AG04450 (cell line): ENCODE measurements around the gene PRR36. TPM values are rescaled to one million over a fixed set of nuclear protein-coding genes. Genes with fewer than 3 reads are reported as not detected.

Source experiments
- CTCF ChIA-PET: fragments of 300-600, 350-600 bp; formaldehyde crosslinking; extraction: SDS; loops from one replicate; lab custom pipeline; 2022; ENCODE audit warnings: antibody characterized with exemption, inconsistent platforms; lab: Charles Lee
- POLR2A ChIA-PET: fragments of 350-600 bp; formaldehyde crosslinking; extraction: SDS; loops from one replicate; lab custom pipeline; 2021; ENCODE audit warnings: antibody characterized with exemption, inconsistent platforms; lab: Yijun Ruan, JAX
- DNase-seq: peaks from one replicate; pipeline ENCODE4 v3.0.0-alpha.2; 2011; ENCODE audit warnings: low read depth, low spot score
- H3K27ac ChIP-seq: one replicate; pipeline ENCODE4 v1.5.1; 2012; ENCODE audit warnings: low read depth, low read length, control low read depth
- H3K27me3 ChIP-seq: one replicate; pipeline ENCODE4 v1.6.0; 2012; ENCODE audit warnings: low read length; ENCODE audit not compliant: control insufficient read depth, insufficient read depth
- H3K4me3 ChIP-seq: 2 replicates; pipeline ENCODE4 v1.5.1; 2011; ENCODE audit warnings: mild to moderate bottlenecking, low read depth, low read length, control low read depth
- H3K9me3 ChIP-seq: 2 replicates; pipeline ENCODE4 v1.5.1; 2012; ENCODE audit warnings: low read length; ENCODE audit not compliant: control insufficient read depth, insufficient read depth
- CTCF ChIP-seq: IDR thresholded peaks from 2 replicates; pipeline ENCODE4 v1.5.1; 2011; ENCODE audit warnings: low read depth, low read length, control low read depth, inconsistent platforms
- polyA plus RNA-seq: library from polyadenylated mRNA; depleted of rRNA; stranded (reverse); fragments of >200 nt; gene quantifications from 2 replicates; pipeline ENCODE4 v1.2.3, GENCODE V29; 2011

PRR36 gene
- polyA plus RNA-seq, 1 experiment = not detected

- Histone ChIP-seq H3K27me3 (peaks cover 34% of the 10 kb centered on the region), H3K4me3 (no peak overlapping the region), H3K9me3 (peaks cover 4% of the 10 kb centered on the region; the same call in 1 of the 2 replicates), H3K27ac (no peak overlapping the region)
- ChIA-PET POLR2A (no interaction called here), CTCF (interaction anchor here (0.6 kb wide), 1 partner anchor 20 kb away, joined by 3 read pairs; no protein-coding TSS in a partner anchor)
- DNase-seq = no peak
- TF ChIP-seq CTCF = no peak
These were observed 1.6 kb downstream of the PRR36 start for GRCh38 chr19:7872306-7873204.

- ChIA-PET POLR2A (interaction anchor here (0.5 to 0.8 kb wide), 2 partner anchors 20 to 32 kb away, joined by 3 read pairs; partner anchors contain the start of gene MAP2K7), CTCF (interaction anchor here (0.6 kb wide), 1 partner anchor 19 kb away, joined by 3 read pairs; no protein-coding TSS in a partner anchor)
These were observed 2.5 kb downstream of the PRR36 start for GRCh38 chr19:7871437-7872305.

GRCh38 chr19:7870571-7871436 is 3.4 kb downstream of the PRR36 start:
- Histone ChIP-seq H3K27ac (no peak overlapping the region), H3K4me3 (no peak overlapping the region), H3K27me3 (peaks cover 30% of the 10 kb centered on the region), H3K9me3 (peaks cover 4% of the 10 kb centered on the region; the same call in 1 of the 2 replicates)
- ChIA-PET CTCF (interaction anchor here (0.6 kb wide), 1 partner anchor 990 kb away, joined by 3 read pairs; no protein-coding TSS in a partner anchor), POLR2A (interaction anchor here (0.6 to 0.8 kb wide), 4 partner anchors 33 to 249 kb away, joined by 3 to 8 read pairs (median 5); partner anchors contain the start of gene MAP2K7)
- no peak for DNase-seq
- TF ChIP-seq CTCF = no peak

More at GRCh38 chr19:7871437-7872305, 2.5 kb downstream of the PRR36 start:
- peak overlapping the region; percentile 51 for H3K4me3 ChIP-seq
- DNase-seq = peak; percentile 70
- H3K9me3 ChIP-seq = peaks cover 4% of the 10 kb centered on the region; the same call in 1 of the 2 replicates
- H3K27me3 ChIP-seq = peaks cover 32% of the 10 kb centered on the region
- no peak for TF ChIP-seq CTCF
- H3K27ac ChIP-seq = peak overlapping the region; percentile 39

- POLR2A ChIA-PET = interaction anchor here (0.8 to 1.3 kb wide), 2 partner anchors 34 to 51 kb away, joined by 4 read pairs; partner anchors contain the start of genes MAP2K7 and SNAPC2
- CTCF ChIA-PET = interaction anchor here (0.6 to 2.2 kb wide), 12 partner anchors 7 to 74 kb away, joined by 3 to 15 read pairs (median 8); partner anchors contain the start of genes LRRC8E, SNAPC2 and TIMM44
- peaks cover 27% of the 10 kb centered on the region for H3K27me3 ChIP-seq
- H3K4me3 ChIP-seq = peak overlapping the region; percentile 44; the same call in 1 of the 2 replicates
- no peak overlapping the region for H3K27ac ChIP-seq
- no peak for DNase-seq
- H3K9me3 ChIP-seq = peaks cover 4% of the 10 kb centered on the region; the same call in 1 of the 2 replicates
- no peak for TF ChIP-seq CTCF
These were observed 4.2 kb downstream of the PRR36 start for GRCh38 chr19:7869910-7870511.
